ENCODE data around the gene PDLIM1.
"Not testable (repeated sequence)": the region's sequence is repeated elsewhere in the genome, so short reads cannot be mapped to it uniquely, and the experiment has no call there.

The PDLIM1 gene

DNA sequence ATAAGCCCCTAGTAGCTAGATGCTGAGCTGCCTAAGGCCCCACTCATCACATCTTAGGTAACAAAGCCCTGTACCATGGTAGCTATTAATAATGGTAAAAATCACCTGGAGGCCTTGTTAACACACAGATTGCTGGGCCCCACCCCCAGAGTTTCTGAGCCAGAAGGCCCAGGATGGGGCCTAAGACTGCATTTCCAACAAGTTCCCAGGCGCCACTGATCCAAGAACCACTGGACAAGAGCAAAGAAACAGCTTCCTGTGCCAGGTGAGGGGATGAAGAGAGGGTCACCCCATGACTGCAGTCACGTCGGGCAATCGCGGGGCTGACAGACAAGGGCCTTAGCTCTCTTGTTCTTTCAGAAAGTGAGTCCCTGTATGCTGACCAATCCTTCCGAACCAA, 50.0 kb downstream of the PDLIM1 start:
- no peak for DNase-seq (ENCODE audit: low spot score)

- not testable (repeated sequence) for DNase-seq (ENCODE audit: low spot score)
Observed at GRCh38 chr10:95240096-95240495, 50.7 kb downstream of the PDLIM1 start.

DNA sequence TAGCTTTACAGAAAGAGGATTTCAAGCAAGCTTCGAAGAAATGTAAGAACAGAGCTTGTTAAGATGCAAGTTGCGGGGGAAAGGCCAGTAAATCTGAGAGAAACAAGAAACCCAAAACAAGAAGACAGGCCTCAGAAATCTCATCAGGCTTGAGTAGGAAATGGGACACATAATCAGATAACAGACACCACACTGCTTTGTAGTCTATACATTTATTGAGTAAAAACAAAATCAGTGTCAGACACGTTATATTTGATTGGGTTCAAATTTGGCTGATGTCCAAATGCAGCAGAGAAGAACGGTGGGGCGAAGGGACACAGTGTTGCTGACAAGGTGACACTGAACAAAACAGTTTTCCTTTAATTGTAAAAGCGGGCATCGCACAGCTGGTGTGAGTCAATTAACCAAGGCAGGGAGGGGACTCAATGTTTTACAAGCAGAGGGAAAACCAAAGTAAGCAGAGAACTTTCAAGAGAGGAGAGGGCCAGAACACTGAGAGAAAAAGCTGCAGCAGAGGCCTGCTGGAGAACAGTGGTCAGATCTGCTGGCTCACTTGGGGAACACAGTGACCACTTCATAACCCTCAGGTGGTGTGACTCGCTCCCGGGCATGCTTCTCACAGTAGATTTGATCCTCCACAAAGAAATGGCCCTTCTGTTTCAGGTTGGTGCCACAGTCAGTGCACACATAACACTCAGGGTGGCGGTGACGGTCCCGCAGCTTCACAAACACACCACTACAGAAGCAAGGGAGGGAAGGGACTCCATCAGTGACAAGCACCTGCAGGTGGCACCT, 53.2 kb downstream of the PDLIM1 start:
- DNase-seq (ENCODE audit: low spot score), result no peak

DNA sequence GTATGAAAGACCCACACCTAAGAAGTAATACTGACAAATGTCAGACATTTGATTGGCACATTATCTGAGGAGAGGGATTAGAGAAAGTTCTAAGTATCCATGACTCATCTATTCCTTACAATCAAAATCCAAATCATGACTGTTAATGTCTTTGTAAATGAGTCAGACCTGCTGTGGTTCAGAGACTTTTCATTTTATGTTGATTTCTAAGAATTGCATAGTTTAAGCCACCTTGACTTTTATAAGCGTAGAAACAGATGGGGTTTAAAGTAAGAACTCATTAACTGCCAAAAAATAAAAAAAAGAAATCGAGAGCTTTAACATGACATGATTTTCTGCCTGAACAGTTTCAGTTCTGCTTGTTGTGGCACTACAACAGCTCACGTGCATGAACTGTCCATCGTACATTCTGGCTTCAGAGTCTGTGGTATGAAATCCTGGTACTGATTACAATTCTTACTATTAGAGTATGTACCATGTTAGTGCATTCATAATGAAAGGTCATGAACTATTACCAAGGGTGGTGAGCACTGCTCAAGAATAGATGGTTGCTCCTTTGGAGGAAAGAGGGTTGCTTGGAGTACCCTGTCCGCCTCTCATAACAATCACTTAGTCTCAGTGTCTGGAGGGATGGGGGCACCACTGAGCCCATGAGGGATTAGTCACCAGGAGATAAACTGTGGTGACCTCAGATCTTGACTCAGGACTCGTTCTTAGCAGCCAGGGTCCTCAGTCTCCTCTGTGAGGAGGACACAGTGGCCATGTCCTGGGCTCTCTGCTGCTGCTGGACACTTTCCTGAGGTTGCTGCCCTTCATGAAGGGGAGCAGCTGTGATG, 54.5 kb downstream of the PDLIM1 start:
- no peak for DNase-seq (ENCODE audit: low spot score)

DNA sequence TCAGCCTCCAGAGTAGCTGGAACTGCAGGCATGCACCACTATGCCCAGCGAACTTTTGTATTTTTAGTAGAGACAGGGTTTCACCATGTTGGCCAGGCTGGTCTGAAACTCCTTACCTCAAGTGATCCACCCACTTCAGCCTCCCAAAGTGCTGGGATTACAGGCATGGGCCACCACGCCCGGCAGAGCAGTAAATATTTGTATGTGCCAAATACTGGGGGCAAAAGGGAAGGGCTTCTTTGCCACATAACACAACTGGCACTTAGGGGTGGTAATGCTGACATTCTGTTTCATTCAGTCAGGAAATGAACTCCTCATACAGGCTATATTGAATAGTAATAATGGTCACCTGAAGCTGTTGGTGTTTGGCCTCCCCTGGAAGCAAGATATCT, 55.1 kb downstream of the PDLIM1 start:
- DNase-seq (ENCODE audit: low spot score), result no peak

- DNase-seq (ENCODE audit: low spot score), result no peak
Observed at GRCh38 chr10:95234951-95235350, 55.9 kb downstream of the PDLIM1 start.

DNA sequence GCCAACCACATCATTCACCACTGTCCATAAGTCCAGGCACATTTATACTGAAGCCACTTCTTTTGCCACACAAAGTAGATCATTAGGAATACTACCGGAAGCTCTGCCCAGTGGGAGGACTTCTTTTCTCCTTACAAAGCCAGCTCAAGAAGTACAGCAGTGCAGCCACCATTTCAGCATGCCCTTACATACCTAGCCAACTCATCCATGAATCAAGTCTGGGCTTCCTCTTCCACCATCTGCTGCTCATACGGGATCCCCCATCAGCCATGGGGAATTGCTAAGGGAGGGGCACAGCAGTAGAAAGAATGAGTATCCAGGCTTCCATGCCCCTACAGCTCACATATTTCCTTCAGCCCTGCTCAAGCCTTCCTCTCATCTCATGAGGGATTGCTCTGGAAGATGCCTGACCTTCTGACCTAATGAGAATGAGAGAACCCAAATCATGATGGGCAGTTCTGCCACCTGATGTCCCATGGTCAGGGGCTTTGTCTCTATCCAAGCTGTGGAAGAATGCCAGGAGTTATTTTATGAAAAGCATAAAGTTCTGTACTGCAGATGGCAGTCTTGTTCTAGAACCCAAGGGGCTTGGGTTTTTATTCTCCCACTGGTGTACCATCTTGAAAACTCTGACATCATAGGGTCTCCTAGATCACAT, 57.3 kb downstream of the PDLIM1 start:
- DNase-seq (ENCODE audit: low spot score), result no peak

DNA sequence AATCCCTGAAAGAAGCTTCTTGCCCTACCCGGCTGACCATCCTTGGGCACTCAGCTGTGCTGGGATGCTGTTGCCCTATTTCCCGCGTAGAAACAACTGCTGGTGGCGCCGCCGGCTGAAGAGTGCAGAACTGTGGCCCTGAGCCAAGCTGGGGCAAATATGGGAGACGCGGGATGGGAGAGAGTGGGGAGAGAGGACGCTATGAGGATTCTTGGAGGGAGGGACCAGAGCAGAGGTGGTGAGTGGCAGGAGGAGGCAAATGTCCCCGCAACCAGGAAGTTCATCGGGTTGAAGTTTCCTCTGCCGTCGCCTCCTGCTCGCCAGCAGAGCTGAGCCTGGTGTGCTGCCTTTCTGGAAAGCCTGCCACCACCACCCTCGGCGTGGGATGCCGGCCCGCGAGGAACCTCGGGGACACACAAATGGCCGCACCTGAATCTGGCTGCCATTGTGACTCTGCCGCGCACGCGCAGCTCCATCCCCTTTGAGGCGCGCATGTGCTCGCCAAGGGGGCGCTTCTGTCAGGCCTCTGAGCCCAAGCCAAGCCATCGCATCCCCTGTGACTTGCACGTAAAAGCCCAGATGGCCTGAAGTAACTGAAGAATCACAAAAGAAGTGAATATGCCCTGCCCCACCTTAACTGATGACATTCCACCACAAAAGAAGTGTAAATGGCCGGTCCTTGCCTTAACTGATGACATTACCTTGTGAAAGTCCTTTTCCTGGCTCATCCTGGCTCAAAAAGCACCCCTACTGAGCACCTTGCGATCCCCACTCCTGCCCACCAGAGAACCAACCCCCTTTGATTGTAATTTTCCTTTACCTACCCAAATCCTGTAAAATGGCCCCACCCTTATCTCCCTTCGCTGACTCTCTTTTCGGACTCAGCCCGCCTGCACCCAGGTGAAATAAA, 59.9 kb downstream of the PDLIM1 start:
- peak; percentile 6 for DNase-seq (ENCODE audit: low spot score)

DNA sequence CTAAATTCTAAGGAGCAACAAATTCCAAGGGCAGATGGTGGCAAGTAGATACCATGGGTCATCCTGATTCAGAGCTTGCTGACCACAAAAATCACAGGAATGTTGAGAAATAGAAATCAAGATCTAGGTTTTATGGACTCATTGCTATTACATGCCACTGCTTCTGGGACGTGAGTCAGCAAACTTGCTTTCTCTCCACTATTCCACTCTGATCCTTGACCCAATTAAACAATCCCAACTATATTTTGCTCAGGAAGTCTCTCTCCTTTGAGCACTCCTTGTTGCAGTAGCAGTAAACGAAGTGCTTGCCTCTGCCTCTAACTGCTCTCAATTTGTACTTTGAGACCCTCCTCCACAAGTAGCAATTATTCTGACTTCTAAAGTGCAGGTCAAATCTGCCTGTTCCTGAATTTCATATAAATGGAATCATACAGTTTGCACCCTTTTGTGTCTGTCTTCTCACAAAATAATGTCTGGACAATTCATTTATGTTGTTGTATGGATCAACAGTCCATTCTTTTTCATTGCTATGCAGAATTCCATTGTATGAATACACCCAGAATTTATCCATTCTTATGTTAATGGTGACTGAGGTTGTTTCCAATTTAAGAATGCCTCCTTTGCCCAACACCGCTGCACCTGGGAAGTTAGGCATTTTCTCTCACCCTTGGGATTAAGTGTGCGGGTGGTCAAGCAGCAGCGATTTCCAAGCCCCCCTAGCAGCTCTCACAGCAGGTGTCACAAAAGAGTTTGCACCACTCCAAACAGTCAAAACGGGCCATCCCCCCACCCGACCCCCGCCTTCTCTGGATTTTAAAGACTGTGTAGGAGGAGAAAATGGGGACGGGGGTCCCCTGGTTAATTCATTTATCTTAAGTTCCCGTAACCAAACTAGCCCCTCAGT, 60.8 kb downstream of the PDLIM1 start:
- DNase-seq (ENCODE audit: low spot score), result no peak

GRCh38 chr10:95228934-95229723, 61.7 kb downstream of the PDLIM1 start:
- DNase-seq (ENCODE audit: low spot score), result not testable (repeated sequence)

GRCh38 chr10:95225136-95225535, 65.7 kb downstream of the PDLIM1 start:
- no peak for DNase-seq (ENCODE audit: low spot score)

- no peak for DNase-seq (ENCODE audit: low spot score)
Observed at GRCh38 chr10:95221124-95221523, 69.7 kb downstream of the PDLIM1 start.

- DNase-seq (ENCODE audit: low spot score), result no peak
Observed at GRCh38 chr10:95220539-95220938, 70.3 kb downstream of the PDLIM1 start.

DNA sequence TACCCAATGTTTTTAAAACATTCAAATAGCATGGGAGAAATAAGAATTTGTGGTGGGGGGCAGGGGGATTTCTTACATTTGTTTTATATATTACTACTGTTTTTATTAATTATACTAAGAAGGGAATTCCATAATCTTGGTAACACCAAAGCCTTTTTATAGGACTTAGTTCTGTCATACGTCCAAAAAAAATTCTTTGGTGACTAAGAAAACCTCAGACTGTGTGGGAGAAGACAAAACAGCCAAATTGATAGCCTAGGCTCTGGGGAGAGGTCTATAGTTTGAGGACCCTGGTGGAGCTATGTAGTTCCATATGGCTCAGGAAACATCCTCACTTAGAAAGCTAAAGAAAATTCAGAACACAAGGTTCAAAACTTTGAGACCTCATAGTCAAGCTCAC, 73.3 kb downstream of the PDLIM1 start:
- DNase-seq (ENCODE audit: low spot score), result no peak

DNA sequence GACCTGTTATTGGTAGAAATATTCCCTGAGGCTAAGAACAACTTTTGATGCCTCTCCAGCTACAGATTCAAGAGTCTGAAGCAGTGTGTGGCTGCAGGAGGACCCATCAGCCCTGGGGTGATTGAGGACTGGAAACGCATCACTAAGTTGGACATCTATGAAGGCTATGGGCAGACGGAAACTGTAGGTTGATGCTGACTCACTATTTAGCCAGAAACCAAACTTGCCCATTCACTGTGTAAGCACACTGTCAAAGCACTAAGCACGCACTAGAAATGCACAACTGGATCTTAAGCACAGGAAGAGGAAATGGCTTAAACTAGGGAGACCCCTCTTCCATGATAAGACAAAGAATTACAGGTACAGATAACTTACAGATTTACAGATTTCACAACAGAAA, 76.0 kb downstream of the PDLIM1 start:
- no peak for DNase-seq (ENCODE audit: low spot score)

GRCh38 chr10:95214369-95214768, 76.4 kb downstream of the PDLIM1 start:
- no peak for DNase-seq (ENCODE audit: low spot score)

DNA sequence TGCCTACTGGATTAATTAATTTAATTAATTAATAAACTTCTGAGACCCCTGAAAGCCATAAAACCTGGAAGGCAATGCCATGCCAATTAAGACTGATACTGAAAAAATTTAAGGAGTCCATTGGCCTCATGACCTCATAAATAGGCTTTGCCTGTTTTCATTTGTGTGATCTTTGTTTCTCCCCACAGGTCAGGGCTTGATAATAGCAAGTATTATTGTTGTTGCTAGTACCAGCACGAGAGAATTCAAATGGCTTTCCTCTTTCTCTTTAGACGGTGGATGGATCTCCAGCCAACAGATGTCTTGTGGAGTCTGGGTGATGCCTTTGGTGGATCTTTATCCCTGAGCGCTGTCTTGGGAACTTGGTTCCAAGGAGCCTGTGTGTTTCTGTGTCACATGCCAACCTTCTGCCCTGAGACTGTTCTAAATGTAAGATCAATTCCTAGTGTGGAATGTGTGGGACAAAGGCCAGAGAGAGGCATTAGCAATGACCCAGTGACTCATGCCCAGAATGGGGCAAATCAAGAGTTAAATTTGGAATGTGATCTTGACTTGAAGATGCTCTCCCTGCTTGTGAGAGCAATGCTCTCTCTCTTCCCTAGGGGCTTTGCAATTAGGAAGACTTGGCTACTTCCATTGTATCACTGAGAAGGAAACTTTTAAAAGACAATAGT, 79.1 kb downstream of the PDLIM1 start:
- no peak for DNase-seq (ENCODE audit: low spot score)

DNA sequence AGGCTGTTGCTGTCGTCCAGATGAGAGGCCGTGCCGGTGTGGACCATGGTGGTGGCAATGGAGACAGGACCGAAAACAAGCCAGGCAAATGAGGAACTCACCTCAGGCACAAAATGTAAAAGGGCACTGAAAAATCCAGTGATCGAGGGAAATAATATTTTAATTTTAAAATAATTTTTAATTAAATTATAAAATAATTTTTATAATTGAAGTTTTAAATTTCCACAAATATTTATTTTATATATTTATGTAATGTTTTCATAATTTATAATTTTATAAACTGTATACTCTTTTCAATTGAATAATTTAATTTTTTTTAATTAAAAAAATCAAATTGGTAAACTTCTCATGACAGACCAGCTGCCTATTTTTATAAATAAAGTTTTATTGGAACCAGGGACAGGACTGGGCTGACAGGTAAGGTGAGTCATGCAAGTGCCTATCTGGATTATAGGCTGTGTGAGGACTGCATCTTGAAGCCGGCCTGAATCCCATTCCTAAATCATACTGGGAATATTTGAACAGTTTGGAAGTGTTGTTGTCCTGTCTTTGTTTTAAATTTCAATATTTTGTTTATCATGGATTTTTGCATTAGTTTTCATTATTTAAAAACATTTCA, 81.2 kb downstream of the PDLIM1 start:
- DNase-seq (ENCODE audit: low spot score), result no peak
